HG03558 (cell line): Measurements from ENCODE around the gene TLR10.
"Not testable (repeated sequence)": the region's sequence is repeated elsewhere in the genome, so short reads cannot be mapped to it uniquely, and the experiment has no call there.

Experiments used
- ATAC-seq: cut with Tn5 transposase; IDR thresholded peaks from one replicate; pipeline ENCODE4 v1.9.1; 2021; ENCODE audit warnings: moderate number of reproducible peaks; ENCODE audit not compliant: unreplicated experiment; ENCODE audit errors: extremely low read depth

TLR10 gene

DNA sequence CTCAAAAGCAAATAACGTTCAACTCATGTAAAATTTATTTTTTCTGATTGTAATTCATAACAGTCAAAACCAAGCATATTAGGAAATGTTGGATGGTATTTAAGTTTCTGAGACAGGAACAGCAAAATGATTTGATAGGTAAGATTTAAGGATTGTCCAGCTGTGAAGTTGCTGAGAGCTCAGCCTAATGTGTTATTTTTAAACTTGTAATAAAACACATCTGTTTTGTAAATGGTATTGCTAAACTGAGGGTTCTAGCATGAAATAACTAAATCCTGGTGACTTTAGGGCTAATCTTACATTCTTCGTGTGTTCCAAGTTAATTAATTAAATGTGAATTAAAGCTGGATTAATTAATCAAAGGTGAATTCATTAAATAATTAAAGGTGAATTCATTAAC is 13.3 kb downstream of the TLR10 start:
- no peak for ATAC-seq

DNA sequence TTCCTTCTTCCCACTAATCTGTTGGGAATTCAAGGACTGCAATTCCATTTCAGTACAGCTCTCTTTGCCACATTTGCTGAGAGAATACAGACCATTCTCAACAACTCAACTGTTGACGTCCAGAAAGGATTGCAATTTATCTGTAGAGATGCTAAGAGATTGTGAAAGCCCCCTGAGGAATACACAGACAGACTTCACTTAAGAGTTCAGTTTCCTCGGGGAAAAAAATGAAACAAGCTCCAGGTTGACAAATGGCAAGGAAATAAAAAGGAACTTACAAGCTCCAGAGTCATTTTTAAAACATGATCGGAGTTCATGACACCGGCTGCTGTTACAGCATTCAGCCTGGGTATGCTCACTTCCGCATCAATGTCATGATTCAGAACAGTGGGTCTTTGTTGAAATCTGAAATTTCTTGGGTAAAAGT is 13.8 kb downstream of the TLR10 start:
- no peak for ATAC-seq

DNA sequence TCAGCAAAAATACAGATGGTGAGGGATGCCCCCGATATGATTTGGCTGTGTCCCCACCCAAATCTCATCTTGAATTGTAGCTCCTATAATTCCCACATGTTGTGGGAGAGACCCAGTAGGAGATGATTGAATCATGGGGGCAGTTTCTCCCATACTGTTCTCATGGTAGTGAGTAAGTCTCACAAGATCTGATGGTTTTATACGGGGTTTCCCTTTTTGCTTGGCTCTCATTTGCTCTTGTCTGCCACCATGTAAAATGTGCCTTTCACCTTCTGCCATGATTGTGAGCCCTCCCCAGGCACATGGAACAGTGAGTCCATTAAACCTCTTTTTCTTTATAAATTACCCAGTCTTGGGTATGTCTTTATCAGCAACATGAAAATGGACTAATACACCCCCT is 15.8 kb downstream of the TLR10 start:
- ATAC-seq: not testable (repeated sequence)

DNA sequence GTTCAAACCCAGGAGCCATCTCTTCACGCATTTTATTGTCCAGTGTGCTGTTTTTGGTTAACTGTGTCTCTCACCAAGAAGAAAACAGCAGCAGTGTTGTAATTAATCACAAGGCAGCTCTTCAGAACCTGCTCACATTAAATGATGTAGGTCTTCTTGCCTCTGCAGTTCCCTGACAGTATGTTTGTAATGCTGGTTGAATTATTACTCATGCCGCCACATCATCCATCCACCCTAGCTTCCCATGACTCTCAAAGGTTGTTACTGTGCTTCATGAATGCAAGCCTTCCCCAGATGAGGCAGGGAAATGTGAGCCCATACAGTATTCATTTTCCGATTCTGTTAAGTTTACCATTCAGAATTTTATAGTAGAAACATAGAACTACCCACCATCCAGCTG is 17.4 kb downstream of the TLR10 start:
- ATAC-seq: no peak

DNA sequence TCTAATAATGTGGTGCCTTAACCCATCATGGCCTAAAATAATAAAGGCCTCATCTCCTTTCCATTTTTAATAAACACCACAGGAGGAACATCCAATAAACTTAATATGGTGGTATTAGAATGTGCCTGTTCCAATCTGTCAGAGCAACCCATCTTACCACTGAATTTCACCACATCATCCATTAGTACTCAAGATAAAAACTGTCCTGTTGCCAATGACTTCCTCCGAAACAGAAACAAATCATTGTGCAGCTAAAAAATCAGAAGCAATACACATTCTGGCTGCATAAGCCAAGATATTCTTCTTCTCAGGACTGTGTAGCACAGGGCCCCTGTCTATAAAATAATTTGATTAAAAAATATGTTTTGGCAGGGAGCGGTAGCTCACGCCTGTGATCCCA is 18.5 kb downstream of the TLR10 start:
- ATAC-seq: no peak

DNA sequence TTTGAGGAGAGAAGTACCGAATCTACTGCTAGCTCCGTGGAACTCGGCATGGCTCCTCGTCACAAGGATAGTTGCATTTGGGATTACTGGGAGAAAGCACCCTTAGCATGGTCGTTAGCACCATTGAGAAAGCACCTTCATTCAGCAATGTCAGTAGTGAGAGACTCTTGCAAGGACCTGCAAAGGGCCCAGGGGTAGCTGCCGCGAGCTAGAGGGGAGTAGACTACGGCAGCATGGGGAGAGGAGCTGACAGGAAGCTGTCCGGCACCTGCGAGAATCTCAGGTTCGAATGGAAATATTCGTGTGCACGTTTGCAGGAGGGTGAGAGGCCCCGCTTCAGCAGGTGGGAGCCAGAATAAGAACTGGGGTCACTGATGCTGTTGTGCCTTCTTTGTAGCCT is 20.2 kb downstream of the TLR10 start:
- no peak for ATAC-seq

DNA sequence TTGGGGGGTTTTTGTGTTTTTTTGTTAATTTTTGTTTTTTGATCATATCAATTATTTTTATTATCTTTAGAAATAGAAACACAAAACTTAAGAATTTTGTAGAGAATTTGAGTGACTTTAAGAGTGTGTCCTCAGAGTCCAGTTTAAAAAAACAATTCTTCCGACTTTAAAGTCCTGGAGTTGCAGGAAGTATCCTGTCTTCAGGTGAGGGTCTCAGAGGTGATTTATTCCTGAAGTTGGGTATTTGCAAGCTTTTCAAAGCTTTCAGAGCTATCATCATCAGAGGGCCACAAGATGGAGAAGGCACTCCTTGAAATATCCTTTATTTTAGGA is 23.0 kb downstream of the TLR10 start:
- ATAC-seq: no peak

DNA sequence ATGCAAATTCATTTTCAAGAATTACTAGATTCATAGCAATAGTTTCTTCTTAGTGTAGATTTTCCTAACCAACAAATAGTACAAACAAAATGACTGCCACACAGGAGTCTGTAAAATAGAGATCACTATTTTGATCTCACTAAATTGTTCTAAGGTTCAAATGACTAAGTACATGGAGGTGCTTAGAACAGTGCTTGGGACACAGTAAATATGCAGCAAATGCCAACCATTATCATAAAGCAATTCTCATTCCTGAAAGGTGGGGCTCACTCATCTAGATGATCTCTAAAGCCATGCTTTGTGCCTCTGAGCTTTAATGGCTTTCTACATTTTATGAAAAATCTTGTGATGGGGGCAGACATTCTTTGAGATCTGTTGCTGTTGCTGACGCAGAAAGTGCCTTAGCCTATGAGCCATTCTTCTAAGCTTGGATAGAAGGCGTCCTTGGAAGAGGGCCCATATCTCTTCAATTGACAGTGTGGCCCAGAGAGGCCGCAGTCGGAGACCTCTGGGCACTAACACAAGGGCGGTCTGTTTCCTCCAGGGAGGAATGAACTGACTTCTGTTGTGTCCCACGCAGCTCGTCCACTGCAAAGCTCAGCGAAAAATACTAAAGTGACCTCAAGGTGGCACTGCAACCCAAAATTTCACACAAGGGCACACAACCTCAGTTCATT is 23.5 kb downstream of the TLR10 start:
- no peak for ATAC-seq

DNA sequence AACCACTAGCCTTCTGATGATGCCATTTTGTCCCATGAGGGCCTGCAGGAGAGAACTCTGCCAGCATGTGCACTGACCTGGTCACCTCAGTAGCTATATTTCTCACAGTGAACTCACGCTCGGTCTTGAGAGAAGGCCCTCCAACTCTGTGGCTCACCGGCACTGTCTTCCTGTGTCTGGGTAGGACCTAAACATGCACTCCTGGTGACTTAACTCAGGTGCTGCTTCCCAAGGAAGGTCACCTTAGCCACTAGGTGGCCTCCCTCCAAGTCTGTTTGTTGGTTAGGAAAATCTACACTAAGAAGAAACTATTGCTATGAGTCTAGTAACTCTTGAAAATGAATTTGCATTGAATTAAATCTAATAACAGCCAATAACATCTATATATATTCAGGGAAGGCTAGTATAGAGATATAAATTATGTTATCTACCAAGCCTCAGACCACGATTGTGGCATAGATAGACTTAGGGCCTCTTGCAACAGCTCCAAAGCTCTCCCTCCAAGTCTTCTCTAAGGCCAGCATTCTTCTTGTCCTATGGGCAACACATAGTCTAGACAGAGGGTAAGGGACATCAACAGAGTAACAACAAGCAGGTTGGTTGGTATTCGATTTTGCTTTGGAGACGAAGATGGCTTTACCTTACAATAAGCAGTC is 24.7 kb downstream of the TLR10 start:
- ATAC-seq: no peak

DNA sequence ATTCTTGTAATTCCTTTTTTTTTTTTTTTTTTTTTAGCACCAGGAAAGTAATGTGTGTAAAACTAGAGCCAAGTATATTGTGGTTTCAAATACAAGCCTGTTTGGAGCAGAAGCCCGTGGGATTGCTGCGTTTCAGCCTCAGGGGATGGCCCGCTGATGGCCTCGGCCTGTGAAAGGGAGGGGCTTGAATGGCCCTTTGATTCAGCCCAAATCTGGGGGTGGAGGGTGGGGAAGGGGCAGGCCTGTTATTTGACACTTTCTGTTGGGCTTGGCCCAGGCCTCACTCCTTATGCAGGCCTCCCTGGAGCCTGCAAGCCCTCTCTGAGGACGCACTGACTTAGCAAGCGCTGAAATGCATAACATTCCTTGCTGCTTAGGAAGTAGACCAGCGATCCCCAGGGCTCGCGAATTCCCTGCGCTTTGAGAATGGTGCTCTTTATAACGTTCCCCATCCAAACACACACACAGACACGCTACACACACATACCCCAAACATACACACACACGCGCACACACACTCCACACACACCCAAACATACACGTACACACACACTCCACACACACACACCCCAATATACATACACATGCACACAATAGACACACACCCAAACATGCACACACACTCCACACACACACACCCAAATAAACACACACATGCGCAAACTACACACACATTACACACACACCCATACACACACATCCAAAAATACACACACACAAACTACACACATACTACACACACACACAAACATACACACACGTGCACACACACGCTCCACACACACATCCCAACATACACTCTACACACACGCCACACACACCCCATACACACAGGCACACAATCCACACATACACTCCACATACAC is 29.6 kb downstream of the TLR10 start:
- ATAC-seq: no peak

DNA sequence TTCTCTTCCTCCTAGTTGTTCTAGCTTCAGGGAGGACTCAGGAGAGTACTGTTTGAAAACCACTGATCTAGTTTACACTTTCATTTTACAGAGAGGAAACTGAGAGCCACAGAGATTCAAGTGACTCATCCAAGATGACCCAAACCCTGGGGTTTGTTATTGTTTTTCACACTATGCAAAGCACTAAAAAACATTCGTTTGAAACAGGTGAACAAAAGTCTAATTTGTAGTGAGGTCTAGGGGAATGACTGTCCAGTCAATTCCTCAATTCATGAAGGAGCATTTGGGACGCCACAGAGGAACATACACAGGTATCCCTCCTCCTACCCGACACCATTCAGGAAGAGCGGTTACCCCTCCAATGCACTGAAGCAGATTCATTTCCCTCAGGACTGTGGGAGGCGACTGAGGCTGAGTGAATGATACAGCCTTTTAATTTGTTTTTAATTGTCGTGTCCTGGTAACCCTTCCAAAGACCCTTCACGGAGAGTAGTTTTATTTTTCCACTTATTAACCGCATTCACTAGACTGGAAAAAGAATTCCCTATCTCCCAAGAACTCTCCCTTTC is 30.3 kb downstream of the TLR10 start:
- ATAC-seq: peak; percentile 98

DNA sequence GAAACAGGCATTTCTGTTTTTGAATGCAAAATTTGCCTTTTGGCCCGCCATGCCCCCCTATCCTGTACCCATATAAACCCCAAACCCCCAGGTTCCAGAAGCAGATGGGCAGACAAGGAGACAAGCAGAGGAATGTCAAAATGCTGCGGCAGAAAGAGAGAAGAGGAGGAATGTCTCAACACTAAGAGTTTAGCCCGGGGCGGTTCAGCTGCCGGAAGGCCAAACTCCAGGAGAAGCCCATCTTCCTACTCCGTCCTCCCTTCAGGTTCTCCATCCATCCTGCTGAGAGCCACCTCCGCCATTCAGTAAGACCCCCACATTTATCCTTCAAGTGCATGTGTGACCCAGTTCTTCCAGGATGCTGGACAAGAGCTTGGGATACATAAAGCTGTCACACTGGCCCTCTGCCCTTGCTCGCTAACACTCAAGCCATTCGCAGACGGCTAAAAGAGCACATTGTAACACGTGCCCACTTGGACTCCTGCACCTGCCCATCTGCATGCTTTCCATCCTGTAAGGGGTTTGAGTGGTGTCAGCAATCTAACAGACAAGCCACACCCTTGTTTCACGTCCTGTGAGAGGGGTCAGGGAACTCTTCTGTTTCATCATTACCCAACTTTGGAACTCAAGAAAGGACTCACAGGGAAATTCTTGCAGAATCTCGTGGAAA is 31.3 kb downstream of the TLR10 start:
- ATAC-seq: no peak

DNA sequence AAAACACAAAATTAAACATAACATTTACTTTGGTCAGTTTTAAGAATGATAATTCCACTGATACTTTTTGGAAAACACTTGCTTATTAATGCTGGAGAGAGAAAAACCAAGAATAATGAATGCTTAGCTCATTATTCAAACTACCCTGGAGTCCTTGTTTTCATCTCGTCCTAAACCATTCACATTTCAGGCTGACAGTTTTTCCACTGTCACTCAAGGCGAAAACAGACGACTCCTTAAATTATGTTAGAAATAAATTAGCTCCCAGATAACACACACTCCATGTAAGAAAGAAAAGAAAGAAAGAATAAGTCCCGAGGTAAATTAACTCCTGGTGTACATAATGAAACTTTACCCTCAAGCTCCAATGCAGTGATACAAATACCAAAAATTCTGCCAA is 33.5 kb downstream of the TLR10 start:
- ATAC-seq: no peak

DNA sequence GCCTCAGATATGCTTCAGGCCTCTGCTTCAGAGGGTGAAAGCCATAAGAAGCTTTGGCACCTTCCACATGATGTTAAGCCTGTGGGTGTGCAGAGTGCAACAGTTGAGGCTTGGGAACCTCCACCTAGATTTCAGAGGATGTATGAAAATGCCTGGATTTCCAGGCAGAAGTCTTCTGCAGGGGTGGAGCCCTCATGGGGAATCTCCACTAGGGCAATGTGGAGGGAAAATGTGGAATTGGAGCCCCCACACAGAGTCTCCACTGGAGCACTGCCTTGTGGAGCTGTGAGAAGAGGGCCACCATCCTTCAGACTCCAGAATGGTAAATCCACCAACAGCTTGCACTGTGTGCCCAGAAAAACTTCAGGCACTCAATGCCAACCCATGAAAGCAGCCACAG is 35.2 kb downstream of the TLR10 start:
- ATAC-seq: no peak

DNA sequence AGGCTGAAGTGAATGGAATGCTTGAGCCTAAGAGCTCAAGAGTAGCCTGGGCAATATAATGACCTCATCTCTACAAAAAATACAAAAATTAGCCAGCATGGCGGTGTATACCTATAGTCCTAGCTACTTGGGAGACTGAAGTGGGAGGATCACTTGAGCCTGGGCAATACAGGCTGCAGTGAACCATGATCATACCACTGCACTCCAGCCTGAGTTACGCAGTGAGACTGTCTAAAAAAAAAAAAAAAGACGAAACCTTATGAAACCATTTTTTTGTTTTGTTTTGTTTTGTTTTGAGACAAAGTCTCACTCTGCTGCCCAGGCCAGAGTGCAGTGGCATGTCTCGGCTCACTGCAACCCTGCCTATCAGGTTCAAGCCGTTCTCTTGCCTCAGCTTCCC is 36.9 kb downstream of the TLR10 start:
- no peak for ATAC-seq

DNA sequence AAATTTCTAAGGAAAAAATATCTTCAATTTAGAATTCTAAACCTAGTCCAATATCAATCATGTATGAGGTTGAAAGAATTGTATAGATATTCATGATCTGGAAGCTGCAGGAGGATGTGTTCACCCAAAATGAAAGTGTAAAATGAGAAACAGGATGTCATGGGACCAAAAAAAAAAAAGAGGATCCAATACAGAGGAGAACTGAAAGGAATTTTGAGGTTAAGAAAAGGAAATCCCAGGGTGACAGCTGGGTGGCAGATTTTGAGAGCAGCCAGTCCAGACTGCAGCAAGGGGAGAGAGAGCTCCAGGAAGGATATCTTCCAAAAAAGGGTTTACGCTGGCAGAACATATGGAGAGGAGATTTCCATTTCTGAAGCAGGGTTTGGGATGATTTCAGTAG is 38.9 kb downstream of the TLR10 start:
- ATAC-seq: no peak

DNA sequence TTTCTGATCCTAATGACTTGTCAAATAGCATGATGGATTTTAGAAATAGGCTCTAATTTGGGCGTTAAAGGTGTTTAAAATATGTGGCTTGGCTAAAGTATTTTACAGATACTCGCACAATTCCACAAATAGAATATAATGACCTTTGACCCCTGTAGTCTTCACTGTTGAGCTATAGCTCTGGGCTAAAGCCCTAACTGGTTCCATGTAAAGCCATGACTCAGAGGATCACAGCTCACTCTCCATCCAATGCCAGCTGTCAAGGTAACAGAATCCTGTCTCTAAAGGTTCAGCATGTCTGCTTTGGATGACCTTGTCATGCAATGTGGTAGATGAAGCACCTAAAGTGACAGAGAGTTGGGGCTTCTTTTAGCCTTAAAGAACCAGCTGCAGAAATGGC is 42.5 kb downstream of the TLR10 start:
- ATAC-seq: no peak

DNA sequence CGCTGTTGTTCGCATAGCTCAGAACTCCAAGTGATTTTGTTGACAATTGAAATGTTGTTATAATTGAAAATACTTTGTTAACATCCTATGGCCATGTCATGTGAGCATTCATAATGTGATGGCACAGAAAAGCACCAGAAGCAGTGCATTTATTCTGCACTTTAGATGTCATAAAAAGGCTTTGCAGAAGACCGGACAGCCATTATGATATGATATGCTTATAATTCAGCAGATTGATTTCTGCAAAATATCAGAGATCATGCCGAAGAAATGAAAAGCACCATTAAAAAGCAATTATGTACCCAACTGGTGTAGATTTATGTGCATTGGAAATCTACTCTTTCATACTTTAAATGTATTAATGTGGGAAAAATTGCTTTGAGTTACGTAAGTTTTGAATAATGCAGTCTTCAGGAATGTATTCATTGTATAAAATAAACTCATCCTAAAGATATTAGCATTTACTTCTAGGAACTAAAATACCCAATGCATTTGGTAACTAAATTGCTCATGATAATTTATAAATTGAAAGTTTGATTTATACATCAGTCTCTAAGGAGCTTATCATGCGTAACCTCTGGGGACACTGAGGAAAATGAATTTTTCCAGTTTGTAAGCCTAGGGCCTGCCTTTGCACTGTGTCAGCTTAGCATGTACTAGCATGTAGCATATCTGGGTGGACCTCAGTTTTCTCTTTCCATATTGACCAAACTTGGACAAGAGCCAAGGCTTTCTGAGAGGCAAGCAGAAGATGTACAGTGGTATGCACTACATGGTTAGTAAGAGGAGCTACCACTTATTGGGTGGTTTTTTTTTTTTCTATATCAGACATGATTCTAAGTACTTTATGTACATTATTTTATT is 43.6 kb downstream of the TLR10 start:
- no peak for ATAC-seq

DNA sequence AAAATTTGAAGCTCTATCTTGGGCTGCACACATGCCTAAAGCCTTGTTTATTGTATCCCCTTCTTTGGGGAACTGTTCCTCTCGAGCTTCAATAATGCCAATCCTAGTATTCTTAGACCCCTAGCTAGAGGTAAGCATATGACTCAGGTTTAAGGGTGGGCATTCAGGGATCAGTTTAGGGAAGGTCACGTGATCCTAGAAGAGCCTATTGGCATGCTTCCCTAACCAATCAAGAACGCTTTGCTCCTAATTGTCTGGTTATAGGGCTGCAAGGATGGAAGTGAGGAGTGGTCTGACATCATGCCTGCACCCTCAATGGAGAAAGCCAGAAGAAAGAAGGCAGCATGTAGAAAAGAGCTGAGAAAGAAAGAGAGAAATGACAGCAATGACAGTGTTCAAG is 46.9 kb downstream of the TLR10 start:
- no peak for ATAC-seq

DNA sequence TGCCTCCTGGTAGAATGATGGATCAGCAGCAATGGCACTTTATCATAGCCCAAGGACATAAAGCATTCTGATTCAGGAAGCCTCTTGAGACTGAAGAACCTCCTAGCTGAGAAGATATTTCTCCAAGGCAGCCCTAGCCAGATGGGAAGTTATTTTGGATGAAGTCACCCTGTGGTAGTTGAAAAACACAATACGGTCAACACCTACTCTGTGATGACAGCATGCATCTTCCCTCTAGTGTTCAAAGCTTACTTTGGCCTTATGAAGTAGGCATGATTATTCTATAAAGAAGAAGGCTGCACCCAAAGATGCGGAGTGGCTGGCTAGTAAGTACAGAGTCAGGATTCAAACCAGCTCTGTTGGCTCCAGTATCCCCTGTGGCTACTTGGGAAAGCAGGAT is 47.9 kb downstream of the TLR10 start:
- no peak for ATAC-seq
